MM.1S (cell line): ENCODE data around the gene ZNF550.

Experiments used
- CTCF ChIP-seq: fragments of 300-600 bp; sonication (generic); IDR thresholded peaks from 2 replicates; pipeline ENCODE4 v1.5.1; 2016; ENCODE audit warnings: antibody characterized with exemption, low read length, mixed read lengths
- EZH2 ChIP-seq: fragments of 300-600 bp; sonication (generic); optimal IDR thresholded peaks from 2 replicates; pipeline ENCODE3; 2017; ENCODE audit warnings: low read depth, mild to moderate bottlenecking, antibody characterized with exemption, low read length, mixed read lengths
- EZH2phosphoT487 ChIP-seq: fragments of 300-600 bp; sonication (generic); IDR thresholded peaks from 2 replicates; pipeline ENCODE4 v1.6.1; 2018; ENCODE audit warnings: antibody characterized with exemption, low read length

GRCh38 chr19:57599761-57600383 is 40.2 kb upstream of the ZNF550 start, which contains the start of gene ZNF530:
- TF ChIP-seq CTCF (no peak), EZH2 (no peak), EZH2phosphoT487 (no peak)
